SU-DHL-6 (cell line): Measurements from ENCODE around the gene CD200.

Experiments used
- CTCF ChIP-seq: fragments of 200-600 bp; sonication (generic); IDR thresholded peaks from one replicate; pipeline ENCODE4 v1.5.1; 2017; ENCODE audit warnings: antibody characterized with exemption, mild to moderate bottlenecking, low read length, moderate library complexity; ENCODE audit not compliant: insufficient read depth, poor library complexity, severe bottlenecking
- EZH2phosphoT487 ChIP-seq: fragments of 200-600 bp; sonication (generic), shearing (Covaris generic); conservative IDR thresholded peaks from 2 replicates; pipeline ENCODE4 v1.6.1; 2018; ENCODE audit warnings: mild to moderate bottlenecking, antibody characterized with exemption, low read length, moderate library complexity, mixed read lengths

GRCh38 chr3:112389961-112390360 is 57.0 kb downstream of the CD200 start:
- TF ChIP-seq CTCF (no peak), EZH2phosphoT487 (no peak)
